Measurements from ENCODE around the gene CDKAL1. TPM values are rescaled to one million over a fixed set of nuclear protein-coding genes. Genes with fewer than 3 reads are reported as not detected.

Gene CDKAL1
- total RNA-seq, 1 experiment from 2014 or later, result 11.8 TPM

DNA sequence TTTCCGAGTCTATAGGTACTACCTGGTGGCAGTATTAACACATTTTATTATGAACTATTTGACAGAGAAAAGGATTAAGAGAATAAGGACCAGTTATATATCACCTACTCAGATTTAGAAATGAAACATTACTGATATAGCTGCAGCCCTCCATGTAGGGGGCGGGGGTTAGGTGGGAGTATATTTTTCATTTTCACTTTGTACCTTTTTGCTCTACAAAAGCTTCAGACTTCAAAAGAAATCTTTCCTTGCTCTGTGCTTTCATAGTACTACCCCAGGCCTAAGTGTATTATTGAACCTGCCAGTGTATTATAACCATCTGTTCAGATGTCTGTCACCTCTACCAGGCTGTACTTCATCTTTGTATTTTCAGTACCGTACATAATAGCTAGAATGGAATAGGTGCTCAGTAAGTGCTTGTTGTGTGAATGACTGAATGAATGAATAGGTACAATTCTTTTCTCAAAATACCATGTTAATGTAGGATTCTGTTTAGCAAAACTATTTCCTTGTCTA, 43.0 kb downstream of the CDKAL1 start:
- Mint-ChIP-seq H3K36me3 (ENCODE audit: insufficient read depth, unreplicated experiment) (peaks cover 12% of the 10 kb centered on the region), H3K4me1 (ENCODE audit: insufficient read depth, unreplicated experiment) (no peaks in the 10 kb centered on the region), H3K9me3 (ENCODE audit: unreplicated experiment) (no peaks in the 10 kb centered on the region), H3K27me3 (ENCODE audit: insufficient read depth, unreplicated experiment) (no peaks in the 10 kb centered on the region), H3K4me3 (ENCODE audit: unreplicated experiment) (no peak overlapping the region), H3K27ac (ENCODE audit: low read depth, unreplicated experiment) (no peak overlapping the region)
- intact Hi-C loops (cut with micrococcal nuclease), result no loop called here
- ChIA-PET CTCF (interaction anchor here (0.7 kb wide), 1 partner anchor 61 kb away, joined by 3 read pairs; no protein-coding TSS in a partner anchor), POLR2A (no interaction called here)
- BruUV-seq (replicated peaks), result no TSS peak
- DNase-seq (ENCODE audit: unreplicated experiment), result no peak
- TF ChIP-seq, protein P1, sequence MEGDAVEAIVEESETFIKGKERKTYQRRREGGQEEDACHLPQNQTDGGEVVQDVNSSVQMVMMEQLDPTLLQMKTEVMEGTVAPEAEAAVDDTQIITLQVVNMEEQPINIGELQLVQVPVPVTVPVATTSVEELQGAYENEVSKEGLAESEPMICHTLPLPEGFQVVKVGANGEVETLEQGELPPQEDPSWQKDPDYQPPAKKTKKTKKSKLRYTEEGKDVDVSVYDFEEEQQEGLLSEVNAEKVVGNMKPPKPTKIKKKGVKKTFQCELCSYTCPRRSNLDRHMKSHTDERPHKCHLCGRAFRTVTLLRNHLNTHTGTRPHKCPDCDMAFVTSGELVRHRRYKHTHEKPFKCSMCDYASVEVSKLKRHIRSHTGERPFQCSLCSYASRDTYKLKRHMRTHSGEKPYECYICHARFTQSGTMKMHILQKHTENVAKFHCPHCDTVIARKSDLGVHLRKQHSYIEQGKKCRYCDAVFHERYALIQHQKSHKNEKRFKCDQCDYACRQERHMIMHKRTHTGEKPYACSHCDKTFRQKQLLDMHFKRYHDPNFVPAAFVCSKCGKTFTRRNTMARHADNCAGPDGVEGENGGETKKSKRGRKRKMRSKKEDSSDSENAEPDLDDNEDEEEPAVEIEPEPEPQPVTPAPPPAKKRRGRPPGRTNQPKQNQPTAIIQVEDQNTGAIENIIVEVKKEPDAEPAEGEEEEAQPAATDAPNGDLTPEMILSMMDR (IDR thresholded peaks at IDR 0.05; ENCODE audit: unreplicated experiment), result no peak

DNA sequence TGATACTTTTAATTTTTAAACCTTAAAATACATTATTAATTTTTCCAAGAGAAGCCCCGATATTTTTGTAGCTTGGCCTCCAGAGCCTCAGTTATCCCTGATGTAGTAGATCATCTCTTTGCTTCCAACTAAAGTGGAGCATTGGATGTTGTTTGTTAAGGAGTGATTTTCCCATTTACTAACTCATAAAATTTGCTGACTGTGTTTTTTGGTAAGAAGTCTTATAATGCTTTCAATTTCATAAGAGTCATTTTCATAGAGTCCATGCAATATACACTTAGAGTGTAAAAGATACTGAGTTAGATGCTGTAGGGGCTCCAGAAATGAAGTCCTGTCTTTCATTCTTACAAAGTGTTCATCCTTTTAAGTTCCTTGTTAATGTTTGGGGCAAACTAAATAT, 46.8 kb downstream of the CDKAL1 start:
- H3K36me3 Mint-ChIP-seq (ENCODE audit: insufficient read depth, unreplicated experiment), result peaks cover 12% of the 10 kb centered on the region
- POLR2A ChIA-PET, result no interaction called here

DNA sequence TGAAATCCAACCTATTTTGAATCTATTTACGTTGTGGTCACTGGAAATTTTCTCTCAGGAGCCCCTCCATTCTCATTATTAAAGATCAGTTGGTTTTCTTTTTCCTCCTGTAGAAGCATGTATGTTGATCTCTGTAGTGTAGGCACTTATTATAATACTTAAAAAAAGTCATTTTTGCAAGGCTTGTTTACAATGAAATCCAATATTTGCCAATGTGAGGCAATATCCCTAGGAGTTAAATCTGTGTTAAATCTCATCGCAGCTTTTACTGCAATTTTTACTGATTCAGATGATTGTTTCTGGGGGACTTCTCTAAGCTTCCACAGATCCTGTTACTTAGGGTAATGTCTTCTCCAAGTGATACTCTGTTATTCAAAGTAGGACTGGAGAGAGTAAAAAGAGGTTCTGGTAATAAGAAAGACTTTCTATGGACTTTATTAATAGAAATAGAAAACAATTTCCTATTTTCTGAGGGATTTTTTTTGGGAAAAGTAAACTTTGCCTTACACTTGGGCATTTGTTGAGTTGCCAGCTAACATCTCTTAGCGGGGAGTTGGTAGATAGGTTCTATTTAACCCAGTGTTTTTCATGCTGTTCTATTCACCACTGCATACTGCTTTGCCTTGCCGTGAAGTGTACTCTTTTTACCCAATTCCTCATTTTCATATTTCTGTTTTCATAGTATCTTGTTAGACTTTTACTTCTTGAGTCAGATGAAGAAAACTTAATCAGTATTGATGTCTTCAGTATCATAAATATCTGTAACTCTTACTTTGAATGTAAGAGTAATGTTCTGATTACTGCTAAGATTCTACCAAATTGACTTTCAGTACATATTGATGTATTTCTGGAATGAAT, 48.6 kb downstream of the CDKAL1 start:
- DNase-seq (ENCODE audit: unreplicated experiment), result no peak
- Mint-ChIP-seq H3K4me3 (ENCODE audit: unreplicated experiment) (no peak overlapping the region), H3K27ac (ENCODE audit: low read depth, unreplicated experiment) (no peak overlapping the region), H3K9me3 (ENCODE audit: unreplicated experiment) (no peaks in the 10 kb centered on the region), H3K4me1 (ENCODE audit: insufficient read depth, unreplicated experiment) (no peaks in the 10 kb centered on the region), H3K36me3 (ENCODE audit: insufficient read depth, unreplicated experiment) (peaks cover 7% of the 10 kb centered on the region), H3K27me3 (ENCODE audit: insufficient read depth, unreplicated experiment) (no peaks in the 10 kb centered on the region)
- POLR2A ChIA-PET, result no interaction called here
- BruUV-seq (replicated peaks), result no TSS peak
- intact Hi-C loops (cut with micrococcal nuclease), result no loop called here
- CTCF ChIA-PET, result interaction anchor here (0.7 kb wide), 2 partner anchors 21 to 144 kb away, joined by 3 read pairs; no protein-coding TSS in a partner anchor
- TF ChIP-seq, protein P1 (IDR thresholded peaks at IDR 0.05; ENCODE audit: unreplicated experiment), result no peak

More for the DNA sequence above, 46.8 kb downstream of the CDKAL1 start:
- H3K27me3 Mint-ChIP-seq (ENCODE audit: insufficient read depth, unreplicated experiment), result no peaks in the 10 kb centered on the region
- no peaks in the 10 kb centered on the region for H3K4me1 Mint-ChIP-seq (ENCODE audit: insufficient read depth, unreplicated experiment)
- no peak overlapping the region for H3K4me3 Mint-ChIP-seq (ENCODE audit: unreplicated experiment)
- H3K9me3 Mint-ChIP-seq (ENCODE audit: unreplicated experiment), result no peaks in the 10 kb centered on the region
- no peak for DNase-seq (ENCODE audit: unreplicated experiment)
- intact Hi-C loops (cut with micrococcal nuclease), result no loop called here
- no peak overlapping the region for H3K27ac Mint-ChIP-seq (ENCODE audit: low read depth, unreplicated experiment)
- no TSS peak for BruUV-seq (replicated peaks)
- CTCF ChIA-PET, result no interaction called here
- TF ChIP-seq, protein P1 (IDR thresholded peaks at IDR 0.05; ENCODE audit: unreplicated experiment), result no peak

DNA sequence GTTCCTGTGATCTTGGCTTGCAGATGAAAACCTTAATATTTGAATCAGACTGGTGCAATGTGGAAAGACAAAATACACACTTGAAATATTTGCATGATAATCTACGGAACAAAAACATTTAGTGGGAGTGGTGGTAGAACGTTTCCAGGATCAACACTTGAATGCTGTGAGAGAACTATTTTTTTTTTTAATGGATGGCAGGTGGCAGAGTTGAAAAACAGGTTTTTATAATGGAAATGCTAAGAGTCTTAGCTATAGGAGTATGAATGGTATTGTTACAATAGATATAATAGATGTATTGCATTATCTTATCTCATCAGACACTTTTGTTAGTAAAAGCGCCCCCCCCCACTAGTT, 49.2 kb downstream of the CDKAL1 start:
- Mint-ChIP-seq H3K27me3 (ENCODE audit: insufficient read depth, unreplicated experiment) (no peaks in the 10 kb centered on the region), H3K4me3 (ENCODE audit: unreplicated experiment) (no peak overlapping the region), H3K9me3 (ENCODE audit: unreplicated experiment) (no peaks in the 10 kb centered on the region), H3K27ac (ENCODE audit: low read depth, unreplicated experiment) (no peak overlapping the region), H3K4me1 (ENCODE audit: insufficient read depth, unreplicated experiment) (no peaks in the 10 kb centered on the region), H3K36me3 (ENCODE audit: insufficient read depth, unreplicated experiment) (peaks cover 4% of the 10 kb centered on the region)
- ChIA-PET POLR2A (no interaction called here), CTCF (interaction anchor here (0.7 to 1.0 kb wide), 3 partner anchors 20 to 662 kb away, joined by 3 to 4 read pairs (median 3); no protein-coding TSS in a partner anchor)
- BruUV-seq (replicated peaks), result no TSS peak
- TF ChIP-seq, protein P1 (IDR thresholded peaks at IDR 0.05; ENCODE audit: unreplicated experiment), result no peak
- intact Hi-C loops (cut with micrococcal nuclease), result no loop called here
- no peak for DNase-seq (ENCODE audit: unreplicated experiment)
